Endothelial cell (in vitro differentiated cells): ENCODE measurements around the gene SIGLEC1. TPM values are rescaled to one million over a fixed set of nuclear protein-coding genes. Genes with fewer than 3 reads are reported as not detected.
A peak's percentile ranks its signal among the peaks of the same experiment; 100 is the strongest.

Source experiments
- DNase-seq: peaks from one replicate; pipeline ENCODE4 v3.0.0; 2021; ENCODE audit warnings: low spot score
- H3K27ac Mint-ChIP-seq: one replicate; pipeline ENCODE4 v1.8.0; 2021; ENCODE audit warnings: mixed read lengths, inconsistent platforms; ENCODE audit not compliant: unreplicated experiment
- H3K27me3 Mint-ChIP-seq: one replicate; pipeline ENCODE4 v1.8.0; 2021; ENCODE audit warnings: mild to moderate bottlenecking, moderate library complexity, mixed read lengths, inconsistent platforms; ENCODE audit not compliant: unreplicated experiment
- H3K36me3 Mint-ChIP-seq: one replicate; pipeline ENCODE4 v1.8.0; 2021; ENCODE audit warnings: mild to moderate bottlenecking, low read depth, mixed read lengths, inconsistent platforms; ENCODE audit not compliant: unreplicated experiment
- H3K4me1 Mint-ChIP-seq: one replicate; pipeline ENCODE4 v1.8.0; 2021; ENCODE audit warnings: mild to moderate bottlenecking, mixed read lengths, inconsistent platforms; ENCODE audit not compliant: unreplicated experiment
- H3K4me3 Mint-ChIP-seq: one replicate; pipeline ENCODE4 v1.8.0; 2021; ENCODE audit warnings: mild to moderate bottlenecking, mixed read lengths, inconsistent platforms; ENCODE audit not compliant: unreplicated experiment
- H3K9me3 Mint-ChIP-seq: one replicate; pipeline ENCODE4 v1.8.0; 2021; ENCODE audit warnings: mixed read lengths, inconsistent platforms; ENCODE audit not compliant: unreplicated experiment
- total RNA-seq: library from RNA; stranded (reverse); fragmentation: NEBNext Ultra II Directional; extraction: Animal tissue kit (Norgen Biotek cat#: 25700); gene quantifications from one replicate; pipeline ENCODE4 v1.2.1, GENCODE V29; 2021; ENCODE audit not compliant: unreplicated experiment
- TF ChIP-seq, protein P1 (sequence below): fragments of 200-600 bp; sonication (generic); IDR thresholded peaks from one replicate; pipeline ENCODE4 v1.5.0; 2021; ENCODE audit warnings: antibody characterized with exemption; ENCODE audit not compliant: unreplicated experiment

Gene SIGLEC1
- total RNA-seq, 1 donor from 2014 or later, result not detected

DNA sequence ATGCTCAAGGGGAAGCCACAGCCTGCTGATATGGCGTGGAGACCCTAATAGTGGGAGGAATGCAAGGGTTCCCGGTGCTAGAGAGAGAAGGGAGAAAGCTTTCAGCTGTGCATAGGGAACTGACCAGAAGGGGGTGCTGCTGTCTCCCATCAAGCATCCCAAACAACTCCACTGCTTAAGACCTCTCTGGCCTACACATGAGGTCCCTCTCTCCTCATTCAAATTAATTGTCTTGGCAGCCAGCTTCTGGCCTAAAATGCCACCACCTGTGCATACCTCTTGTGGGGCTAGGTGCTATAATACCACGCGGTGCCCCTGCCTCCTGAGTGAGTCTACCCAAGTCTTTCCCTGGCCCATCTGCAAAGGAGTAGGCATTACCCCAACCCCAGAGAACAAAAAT lies 40.7 kb upstream of the SIGLEC1 start:
- Mint-ChIP-seq H3K36me3 (peaks cover 12% of the 10 kb centered on the region), H3K27ac (no peak overlapping the region), H3K4me3 (no peak overlapping the region), H3K9me3 (no peaks in the 10 kb centered on the region), H3K27me3 (peaks cover 24% of the 10 kb centered on the region), H3K4me1 (peaks cover 3% of the 10 kb centered on the region)
- TF ChIP-seq, protein P1, sequence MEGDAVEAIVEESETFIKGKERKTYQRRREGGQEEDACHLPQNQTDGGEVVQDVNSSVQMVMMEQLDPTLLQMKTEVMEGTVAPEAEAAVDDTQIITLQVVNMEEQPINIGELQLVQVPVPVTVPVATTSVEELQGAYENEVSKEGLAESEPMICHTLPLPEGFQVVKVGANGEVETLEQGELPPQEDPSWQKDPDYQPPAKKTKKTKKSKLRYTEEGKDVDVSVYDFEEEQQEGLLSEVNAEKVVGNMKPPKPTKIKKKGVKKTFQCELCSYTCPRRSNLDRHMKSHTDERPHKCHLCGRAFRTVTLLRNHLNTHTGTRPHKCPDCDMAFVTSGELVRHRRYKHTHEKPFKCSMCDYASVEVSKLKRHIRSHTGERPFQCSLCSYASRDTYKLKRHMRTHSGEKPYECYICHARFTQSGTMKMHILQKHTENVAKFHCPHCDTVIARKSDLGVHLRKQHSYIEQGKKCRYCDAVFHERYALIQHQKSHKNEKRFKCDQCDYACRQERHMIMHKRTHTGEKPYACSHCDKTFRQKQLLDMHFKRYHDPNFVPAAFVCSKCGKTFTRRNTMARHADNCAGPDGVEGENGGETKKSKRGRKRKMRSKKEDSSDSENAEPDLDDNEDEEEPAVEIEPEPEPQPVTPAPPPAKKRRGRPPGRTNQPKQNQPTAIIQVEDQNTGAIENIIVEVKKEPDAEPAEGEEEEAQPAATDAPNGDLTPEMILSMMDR, result peak; percentile 54
- DNase-seq, result peak; percentile 76

DNA sequence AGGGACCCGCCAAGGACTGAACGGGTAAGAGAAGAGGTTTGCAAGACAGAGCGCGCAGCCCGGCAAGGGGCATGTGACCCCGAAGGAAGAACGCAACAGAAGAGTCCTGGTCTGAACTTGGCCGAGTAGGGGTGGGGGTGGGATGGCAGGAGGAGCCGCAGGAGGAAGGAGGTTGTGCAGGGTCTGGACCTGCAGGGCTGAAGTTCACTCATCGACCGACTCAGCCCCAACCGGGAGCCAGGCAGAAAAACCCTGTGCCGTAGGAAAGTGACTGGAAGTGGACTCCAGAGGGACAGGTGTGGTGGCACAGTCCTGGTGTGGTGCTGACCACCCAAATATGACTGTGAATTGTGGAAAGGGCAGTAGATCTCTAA lies 40.0 kb upstream of the SIGLEC1 start:
- DNase-seq, result no peak
- Mint-ChIP-seq H3K27me3 (peaks cover 21% of the 10 kb centered on the region), H3K9me3 (no peaks in the 10 kb centered on the region), H3K4me1 (peaks cover 3% of the 10 kb centered on the region), H3K27ac (peak overlapping the region; percentile 70), H3K4me3 (peak overlapping the region; percentile 79), H3K36me3 (peaks cover 12% of the 10 kb centered on the region)
- TF ChIP-seq, protein P1, result no peak

DNA sequence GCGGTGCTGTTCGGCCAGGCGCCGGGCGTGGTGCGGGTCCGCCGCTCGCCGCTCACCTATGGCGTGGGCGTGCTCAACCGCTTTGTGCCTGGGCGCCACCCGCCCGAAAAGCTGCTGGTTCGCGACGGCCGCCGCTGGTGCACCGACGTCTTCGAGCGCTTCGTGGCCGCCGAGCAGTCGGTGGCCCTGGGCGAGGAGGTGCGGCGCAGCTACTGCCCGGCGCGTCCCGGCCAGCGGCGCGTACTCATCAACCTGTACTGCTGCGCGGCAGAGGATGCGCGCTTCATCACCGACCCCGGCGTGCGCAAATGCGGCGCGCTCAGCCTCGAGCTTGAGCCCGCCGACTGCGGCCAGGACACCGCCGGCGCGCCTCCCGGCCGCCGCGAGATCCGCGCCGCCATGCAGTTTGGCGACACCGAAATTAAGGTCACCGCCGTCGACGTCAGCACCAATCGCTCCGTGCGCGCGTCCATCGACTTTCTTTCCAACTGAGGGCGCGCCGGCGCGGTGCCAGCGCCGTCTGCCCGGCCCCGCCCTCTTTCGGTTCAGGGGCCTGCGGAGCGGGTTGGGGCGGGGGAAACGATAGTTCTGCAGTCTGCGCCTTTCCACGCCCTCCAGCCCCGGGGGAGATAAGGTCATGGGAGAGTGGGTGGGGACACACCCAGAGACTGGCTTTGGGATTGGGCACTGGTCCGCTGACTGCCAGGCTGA lies 39.4 kb upstream of the SIGLEC1 start:
- peaks cover 20% of the 10 kb centered on the region for H3K27me3 Mint-ChIP-seq
- peak overlapping the region; percentile 79 for H3K4me3 Mint-ChIP-seq
- H3K36me3 Mint-ChIP-seq, result peaks cover 12% of the 10 kb centered on the region
- no peak for DNase-seq
- TF ChIP-seq, protein P1, result no peak
- peaks cover 3% of the 10 kb centered on the region for H3K4me1 Mint-ChIP-seq
- no peaks in the 10 kb centered on the region for H3K9me3 Mint-ChIP-seq
- no peak overlapping the region for H3K27ac Mint-ChIP-seq

DNA sequence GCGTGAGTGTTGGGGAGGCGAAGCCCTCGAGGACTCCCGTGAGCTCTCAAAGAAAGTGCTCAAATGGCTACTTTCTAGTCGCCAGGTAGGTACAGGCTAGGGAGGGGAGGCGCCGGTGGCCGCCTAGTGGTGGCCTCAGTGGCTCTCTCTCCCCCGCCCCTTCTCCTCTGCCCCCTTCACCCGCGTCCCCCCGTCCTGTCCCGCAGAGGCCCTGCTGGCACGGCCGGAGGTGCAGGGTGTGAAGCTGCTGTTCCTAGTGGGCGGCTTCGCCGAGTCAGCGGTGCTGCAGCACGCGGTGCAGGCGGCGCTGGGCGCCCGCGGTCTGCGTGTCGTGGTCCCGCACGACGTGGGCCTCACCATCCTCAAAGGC lies 38.9 kb upstream of the SIGLEC1 start:
- TF ChIP-seq, protein P1, result peak; percentile 59
- DNase-seq, result no peak
- H3K9me3 Mint-ChIP-seq, result no peaks in the 10 kb centered on the region
- peaks cover 24% of the 10 kb centered on the region for H3K27me3 Mint-ChIP-seq
- peak overlapping the region; percentile 31 for H3K4me3 Mint-ChIP-seq
- peaks cover 12% of the 10 kb centered on the region for H3K36me3 Mint-ChIP-seq
- H3K4me1 Mint-ChIP-seq, result peaks cover 3% of the 10 kb centered on the region
- no peak overlapping the region for H3K27ac Mint-ChIP-seq

DNA sequence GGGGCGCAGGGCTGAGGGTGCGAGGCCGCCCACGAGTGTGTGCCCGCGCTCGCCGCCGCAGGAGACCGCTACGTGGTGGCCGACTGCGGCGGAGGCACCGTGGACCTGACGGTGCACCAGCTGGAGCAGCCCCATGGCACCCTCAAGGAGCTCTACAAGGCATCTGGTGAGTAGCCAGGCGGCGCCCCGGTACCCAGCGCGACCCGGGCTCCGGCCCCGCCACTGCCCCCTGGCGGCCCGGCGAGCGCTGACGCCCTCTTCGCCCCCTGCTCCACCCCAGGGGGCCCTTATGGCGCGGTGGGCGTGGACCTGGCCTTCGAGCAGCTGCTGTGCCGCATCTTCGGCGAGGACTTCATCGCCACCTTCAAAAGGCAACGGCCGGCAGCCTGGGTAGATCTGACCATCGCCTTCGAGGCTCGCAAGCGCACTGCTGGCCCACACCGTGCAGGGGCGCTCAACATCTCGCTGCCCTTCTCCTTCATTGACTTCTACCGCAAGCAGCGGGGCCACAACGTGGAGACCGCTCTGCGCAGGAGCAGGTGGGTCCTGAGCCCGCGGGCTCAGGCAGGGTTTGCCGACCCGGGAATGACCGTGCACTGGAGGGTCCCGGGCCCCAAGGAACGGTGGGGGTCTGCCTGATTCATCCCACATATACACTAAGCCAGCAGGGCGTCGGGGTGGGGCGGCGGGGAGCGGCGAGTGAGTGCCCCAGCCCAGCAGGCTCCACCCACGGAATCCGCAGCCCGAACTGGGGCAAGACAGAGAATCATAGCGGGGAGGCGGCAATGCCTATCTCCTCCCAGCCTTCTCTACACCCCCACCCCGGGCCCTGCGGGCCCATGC lies 37.5 kb upstream of the SIGLEC1 start:
- no peak overlapping the region for H3K4me3 Mint-ChIP-seq
- H3K27ac Mint-ChIP-seq, result no peak overlapping the region
- H3K4me1 Mint-ChIP-seq, result peaks cover 3% of the 10 kb centered on the region
- no peaks in the 10 kb centered on the region for H3K9me3 Mint-ChIP-seq
- peaks cover 12% of the 10 kb centered on the region for H3K36me3 Mint-ChIP-seq
- TF ChIP-seq, protein P1, result peak; percentile 96
- DNase-seq, result peak; percentile 80
- peaks cover 20% of the 10 kb centered on the region for H3K27me3 Mint-ChIP-seq
